Stimulated activated CD8-positive, alpha-beta memory T cell treated with anti-CD3 and anti-CD28 coated beads, Interleukin-15, amount 100 ng/mL, for 24 hours (primary cell): Measurements from ENCODE around the gene ATRAID.

Experiments used
- DNase-seq: peaks from one replicate; pipeline ENCODE4 v3.0.0-alpha.2; 2020; ENCODE audit warnings: low read depth

Gene ATRAID

DNA sequence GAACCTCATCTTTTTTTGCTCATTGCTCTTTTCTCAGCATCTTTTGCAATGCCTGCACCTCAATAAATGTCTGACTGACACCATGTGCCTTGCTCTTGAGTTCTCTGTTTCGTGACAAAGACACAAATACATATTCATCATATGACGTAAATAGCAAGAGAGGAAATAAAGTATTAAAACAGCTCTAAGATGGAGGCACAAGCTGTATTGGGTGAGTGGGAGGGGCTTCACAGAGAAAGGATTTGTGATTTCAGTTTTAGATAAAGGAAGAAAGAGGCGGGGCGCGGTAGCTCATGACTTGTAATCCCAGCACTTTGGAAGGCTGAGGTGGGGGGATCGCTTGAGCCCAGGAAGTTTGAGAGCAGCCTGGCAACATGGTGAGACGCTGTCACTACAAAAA is 8.2 kb downstream of the ATRAID start:
- no peak for DNase-seq

DNA sequence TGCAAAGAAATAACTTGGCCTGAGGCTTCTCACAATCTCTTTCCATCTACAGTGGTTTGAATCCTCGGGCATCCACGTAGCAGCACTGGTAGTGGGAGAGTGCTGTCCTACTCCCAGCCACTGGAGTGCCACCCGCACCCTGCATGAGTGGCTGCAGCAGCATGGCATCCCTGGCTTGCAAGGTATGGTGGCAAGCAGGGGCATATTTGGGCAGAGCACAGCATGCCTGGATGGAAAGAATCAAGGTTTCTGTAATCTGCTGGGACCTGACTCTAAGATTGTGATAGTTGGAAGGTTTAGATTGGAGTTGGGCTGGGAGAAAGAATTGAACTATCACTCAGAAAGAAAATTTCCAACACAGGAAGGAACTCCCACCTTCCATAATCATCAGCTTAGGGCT is 9.3 kb downstream of the ATRAID start:
- no peak for DNase-seq

DNA sequence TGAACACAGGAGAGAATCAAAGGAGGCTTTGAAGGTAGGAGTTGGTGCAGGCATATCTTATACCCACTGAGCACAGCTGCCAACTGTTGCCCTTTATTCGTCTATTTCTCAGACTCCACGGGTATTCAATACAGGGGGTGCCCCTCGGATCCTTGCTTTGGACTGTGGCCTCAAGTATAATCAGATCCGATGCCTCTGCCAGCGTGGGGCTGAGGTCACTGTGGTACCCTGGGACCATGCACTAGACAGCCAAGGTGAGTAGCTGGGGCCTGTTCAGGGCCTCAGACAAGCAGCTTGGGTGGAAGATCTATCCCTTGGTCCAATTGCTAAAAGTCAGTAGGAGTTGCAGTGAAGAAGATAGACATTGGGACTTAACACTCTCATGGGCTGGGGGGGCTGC is 10.6 kb downstream of the ATRAID start:
- no peak for DNase-seq

- DNase-seq, result no peak
Observed at GRCh38 chr2:27223416-27223815, 11.6 kb downstream of the ATRAID start.

GRCh38 chr2:27225526-27225925 is 13.7 kb downstream of the ATRAID start:
- no peak for DNase-seq

DNA sequence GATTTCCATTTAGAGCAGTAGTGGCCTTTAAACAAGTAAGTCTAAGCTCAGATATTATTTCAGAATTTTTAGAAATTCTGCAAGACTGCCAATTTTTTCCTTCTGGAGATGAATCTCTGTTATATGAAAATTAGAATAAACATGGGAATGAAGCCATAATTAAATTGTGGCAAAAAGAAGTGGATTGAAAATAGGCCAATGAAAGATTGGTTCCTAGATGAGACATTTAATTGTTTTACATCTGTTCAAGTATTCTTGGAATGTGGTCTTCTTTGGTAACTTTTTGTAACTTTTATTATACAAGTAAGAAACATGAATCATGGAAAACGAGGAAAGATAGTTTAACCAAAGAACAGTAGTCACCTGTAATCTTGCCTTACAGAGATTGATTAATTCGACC is 15.7 kb downstream of the ATRAID start:
- DNase-seq, result no peak

GRCh38 chr2:27231921-27232320 is 20.1 kb downstream of the ATRAID start:
- DNase-seq, result no peak

- no peak for DNase-seq
Observed at GRCh38 chr2:27233341-27233740, 21.5 kb downstream of the ATRAID start.

- DNase-seq, result no peak
Observed at GRCh38 chr2:27236136-27236535, 24.3 kb downstream of the ATRAID start.

- DNase-seq, result no peak
Observed at GRCh38 chr2:27236626-27237025, 24.8 kb downstream of the ATRAID start.

DNA sequence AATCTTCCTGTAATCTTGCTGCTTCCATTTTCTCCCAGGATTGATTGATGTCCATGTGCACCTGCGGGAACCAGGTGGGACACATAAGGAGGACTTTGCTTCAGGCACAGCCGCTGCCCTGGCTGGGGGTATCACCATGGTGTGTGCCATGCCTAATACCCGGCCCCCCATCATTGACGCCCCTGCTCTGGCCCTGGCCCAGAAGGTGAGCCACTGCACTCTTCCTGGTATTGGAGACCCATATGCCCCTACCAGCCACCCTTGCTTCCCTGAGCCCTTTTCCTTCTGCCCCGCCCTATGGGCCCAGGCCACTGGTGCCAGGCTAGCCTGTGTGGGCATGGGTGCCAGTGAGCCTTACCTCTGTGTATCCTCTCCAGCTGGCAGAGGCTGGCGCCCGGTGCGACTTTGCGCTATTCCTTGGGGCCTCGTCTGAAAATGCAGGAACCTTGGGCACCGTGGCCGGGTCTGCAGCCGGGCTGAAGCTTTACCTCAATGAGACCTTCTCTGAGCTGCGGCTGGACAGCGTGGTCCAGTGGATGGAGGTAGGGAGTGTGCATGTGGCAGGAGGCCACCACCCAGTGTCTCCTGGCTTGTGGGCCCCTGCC is 25.6 kb downstream of the ATRAID start:
- DNase-seq, result no peak

DNA sequence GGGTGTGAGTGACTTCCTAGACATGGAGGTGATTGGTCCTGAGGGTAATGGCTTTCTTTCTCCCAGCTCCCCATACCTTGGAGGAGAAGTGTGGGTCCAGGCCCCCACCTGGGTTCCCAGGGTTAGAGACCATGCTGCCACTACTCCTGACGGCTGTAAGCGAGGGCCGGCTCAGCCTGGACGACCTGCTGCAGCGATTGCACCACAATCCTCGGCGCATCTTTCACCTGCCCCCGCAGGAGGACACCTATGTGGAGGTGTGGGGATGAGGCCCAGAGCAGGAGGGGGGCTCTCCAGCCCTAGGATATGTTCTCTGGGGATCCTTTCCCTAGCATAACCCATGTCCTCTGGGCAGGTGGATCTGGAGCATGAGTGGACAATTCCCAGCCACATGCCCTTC is 27.1 kb downstream of the ATRAID start:
- no peak for DNase-seq

- no peak for DNase-seq
Observed at GRCh38 chr2:27240406-27240805, 28.6 kb downstream of the ATRAID start.

DNA sequence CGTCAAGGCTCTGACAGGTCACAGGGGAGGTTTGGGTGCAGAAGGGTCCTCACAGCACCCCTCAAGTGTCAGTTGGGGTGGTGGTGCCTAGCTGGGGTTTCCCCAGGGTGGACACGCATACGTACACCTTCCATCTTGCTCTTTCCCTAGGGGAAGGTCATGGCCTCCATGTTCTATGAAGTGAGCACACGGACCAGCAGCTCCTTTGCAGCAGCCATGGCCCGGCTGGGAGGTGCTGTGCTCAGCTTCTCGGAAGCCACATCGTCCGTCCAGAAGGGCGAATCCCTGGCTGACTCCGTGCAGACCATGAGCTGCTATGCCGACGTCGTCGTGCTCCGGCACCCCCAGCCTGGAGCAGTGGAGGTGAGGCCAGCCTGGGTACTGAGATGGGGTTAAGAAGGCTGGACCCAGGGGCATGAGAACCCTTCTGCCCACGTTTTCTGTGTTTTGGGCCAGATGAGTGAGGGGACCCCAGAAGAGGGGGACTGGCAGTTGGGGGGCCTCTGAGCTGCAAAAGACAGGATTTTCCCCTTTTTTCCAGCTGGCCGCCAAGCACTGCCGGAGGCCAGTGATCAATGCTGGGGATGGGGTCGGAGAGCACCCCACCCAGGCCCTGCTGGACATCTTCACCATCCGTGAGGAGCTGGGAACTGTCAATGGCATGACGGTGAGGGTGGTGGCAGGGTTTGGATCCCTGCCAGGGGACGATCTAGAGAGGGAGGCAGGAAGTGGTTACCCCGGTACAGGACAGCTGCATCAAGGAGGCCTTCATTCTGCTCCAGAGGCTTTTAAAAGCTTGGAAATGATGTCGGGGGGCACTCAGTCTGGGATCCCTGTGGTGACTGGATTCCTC is 30.1 kb downstream of the ATRAID start:
- DNase-seq, result no peak

DNA sequence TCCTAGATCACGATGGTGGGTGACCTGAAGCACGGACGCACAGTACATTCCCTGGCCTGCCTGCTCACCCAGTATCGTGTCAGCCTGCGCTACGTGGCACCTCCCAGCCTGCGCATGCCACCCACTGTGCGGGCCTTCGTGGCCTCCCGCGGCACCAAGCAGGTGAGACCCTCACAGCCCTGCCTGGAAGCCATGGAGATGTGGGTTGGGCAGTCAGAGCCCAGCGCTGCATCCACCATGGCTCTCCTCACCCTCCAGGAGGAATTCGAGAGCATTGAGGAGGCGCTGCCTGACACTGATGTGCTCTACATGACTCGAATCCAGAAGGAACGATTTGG is 30.7 kb downstream of the ATRAID start:
- DNase-seq, result no peak

GRCh38 chr2:27243391-27244130 is 31.7 kb downstream of the ATRAID start:
- no peak for DNase-seq

- no peak for DNase-seq
Observed at GRCh38 chr2:27245116-27245515, 33.3 kb downstream of the ATRAID start.

DNA sequence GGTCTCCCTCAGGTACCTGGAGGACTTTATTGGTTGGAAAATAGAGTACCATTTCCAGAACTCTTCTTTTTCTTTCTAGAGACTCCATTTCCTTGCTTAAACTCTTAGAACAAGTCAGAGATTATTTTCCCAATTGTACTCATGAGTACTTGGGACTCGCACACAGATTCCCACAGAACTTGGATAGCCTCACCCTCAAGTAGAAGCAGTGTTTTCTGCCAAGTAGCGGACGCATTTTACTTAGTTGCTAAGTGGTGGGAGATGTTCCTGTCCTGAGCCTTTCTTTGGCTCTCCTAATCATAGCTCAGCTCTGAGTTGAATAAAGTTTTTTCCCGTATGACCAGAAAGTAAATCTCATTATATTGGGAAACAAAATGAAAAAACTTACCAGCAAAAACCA is 33.8 kb downstream of the ATRAID start:
- DNase-seq, result no peak

GRCh38 chr2:27247893-27248292 is 36.1 kb downstream of the ATRAID start:
- no peak for DNase-seq

DNA sequence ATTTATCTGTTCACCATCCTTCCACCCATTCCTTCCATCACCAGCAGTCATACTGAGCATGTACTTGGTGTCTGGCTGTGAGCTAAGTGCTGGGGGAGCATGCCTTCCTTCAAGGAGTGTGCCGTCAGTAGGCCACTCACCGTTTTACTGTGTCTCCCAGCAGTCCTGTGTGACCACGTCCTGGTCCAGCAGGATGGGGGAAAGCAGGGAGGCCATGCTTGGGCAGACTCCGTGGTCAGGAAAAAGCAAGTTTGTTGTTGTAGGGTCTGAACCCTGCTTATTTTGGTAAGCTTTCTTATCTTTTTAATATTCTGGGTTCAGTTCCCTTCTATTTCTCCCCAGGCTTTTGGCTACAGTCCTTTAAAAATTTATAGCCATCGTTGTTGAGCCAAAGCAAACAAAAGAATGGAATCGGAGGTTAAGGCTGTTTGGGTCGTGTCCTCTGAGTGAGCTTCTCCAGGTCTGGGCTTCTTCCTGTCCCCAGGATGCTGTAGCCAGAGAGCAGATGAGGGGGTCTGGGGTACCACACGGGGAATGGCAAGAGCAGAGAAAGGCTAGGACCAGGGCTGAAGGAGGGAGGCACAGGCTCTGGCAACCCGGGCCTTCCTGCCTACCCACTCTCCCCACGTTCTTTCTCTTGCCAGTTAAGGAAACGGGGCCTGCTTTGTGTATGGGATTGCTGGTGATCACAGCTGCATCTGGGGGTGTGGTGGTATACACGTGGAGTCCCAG is 37.5 kb downstream of the ATRAID start:
- DNase-seq, result no peak

GRCh38 chr2:27249891-27250651 is 38.2 kb downstream of the ATRAID start:
- DNase-seq, result no peak
